A549 (cell line): ENCODE data around the gene TTC27. TPM values are rescaled to one million over a fixed set of nuclear protein-coding genes. Genes with fewer than 3 reads are reported as not detected.

Experiments
- ATAC-seq, 2 experiments: fragments of 200-7000 bp in 1 of 2; fragments of >200 bp in 1 of 2; cut with Nextera tagmentation in 1 of 2; cut with Tn5 transposase in 1 of 2; 3 replicates each; pipeline versions ENCODE4 v1.8.0 to v1.9.1; 2018 to 2020; ENCODE audit warnings: mild to moderate bottlenecking in 1 of 2, moderate library complexity in 1 of 2
- CTCF ChIA-PET: fragments of 300-600 bp; sonication (Branson Sonifier 250); formaldehyde crosslinking; extraction: SDS; loops from one replicate; lab custom pipeline; 2021; ENCODE audit warnings: antibody characterized with exemption, inconsistent platforms; lab: Yijun Ruan, JAX
- POLR2A ChIA-PET: fragments of 350-600 bp; formaldehyde crosslinking; extraction: SDS; loops from one replicate; lab custom pipeline; 2021; ENCODE audit warnings: antibody characterized with exemption, inconsistent platforms; lab: Yijun Ruan, JAX
- DNase-seq, 2 experiments: peaks; one replicate each; pipeline versions ENCODE4 v3.0.0 to v3.0.0-alpha.2; 2011 to 2016; ENCODE audit warnings: low read depth in 1 of 2, low spot score in 1 of 2
- FAIRE-seq: peaks from 2 replicates; lab custom pipeline; 2011; peaks lifted over from hg19 to GRCh38; lab: Jason Lieb, UNC
- H3K27ac ChIP-seq, 2 experiments: fragments of >200 bp; sonication (Bioruptor Twin); formaldehyde crosslinking; 3 replicates each; pipeline ENCODE4 v1.5.1; 2016 to 2017
- H3K4me1 ChIP-seq: fragments of >200 bp; sonication (Bioruptor Twin); formaldehyde crosslinking; 3 replicates; pipeline ENCODE4 v1.6.1; 2016
- H3K4me2 ChIP-seq: fragments of >200 bp; sonication (Bioruptor Twin); formaldehyde crosslinking; 3 replicates; pipeline ENCODE4 v1.6.1; 2016
- H3K4me3 ChIP-seq: fragments of >200 bp; sonication (Bioruptor Twin); formaldehyde crosslinking; 3 replicates; pipeline ENCODE4 v1.5.1; 2016
- H3K9me3 ChIP-seq: fragments of >200 bp; sonication (Bioruptor Twin); formaldehyde crosslinking; 3 replicates; pipeline ENCODE4 v1.6.1; 2016
- ATOH8 ChIP-seq: fragments of 250-450 bp; sonication (Bioruptor Pico); IDR thresholded peaks from 2 replicates; pipeline ENCODE4 v1.5.0; 2020; ENCODE audit warnings: low read depth, mild to moderate bottlenecking, moderate library complexity
- BHLHE40 ChIP-seq: IDR thresholded peaks from 2 replicates; pipeline ENCODE4 v1.6.1; 2012; ENCODE audit warnings: low read depth, low read length, inconsistent platforms
- CEBPB ChIP-seq, 2 experiments: fragments of >200 bp in 1 of 2; sonication (Bioruptor Twin) in 1 of 2; formaldehyde crosslinking in 1 of 2; IDR thresholded peaks; 2 replicates each; pipeline ENCODE4 v1.6.1; 2012 to 2016
- CHD4 ChIP-seq: fragments of 200-600 bp; sonication (generic); IDR thresholded peaks from 2 replicates; pipeline ENCODE4 v1.6.1; 2016; ENCODE audit warnings: antibody characterized with exemption, mild to moderate bottlenecking, borderline replicate concordance
- CTCF ChIP-seq: fragments of >200 bp; sonication (Bioruptor Twin); formaldehyde crosslinking; IDR thresholded peaks from 3 replicates; pipeline ENCODE4 v1.5.1; 2016
- ELK1 ChIP-seq: fragments of 150-350 bp; IDR thresholded peaks from 2 replicates; pipeline ENCODE4 v1.6.1; 2014; ENCODE audit warnings: low read depth, mild to moderate bottlenecking, low read length
- FOSB ChIP-seq: fragments of 250-450 bp; sonication (Bioruptor Pico); IDR thresholded peaks from 2 replicates; pipeline ENCODE4 v1.5.0; 2020; ENCODE audit warnings: mild to moderate bottlenecking, moderate library complexity
- FOXS1 ChIP-seq: fragments of 250-450 bp; sonication (Bioruptor Pico); IDR thresholded peaks from 2 replicates; pipeline ENCODE4 v1.5.0; 2020; ENCODE audit warnings: mild to moderate bottlenecking, moderate library complexity
- HOXA7 ChIP-seq: fragments of 250-450 bp; sonication (Bioruptor Pico); IDR thresholded peaks from 2 replicates; pipeline ENCODE4 v1.5.0; 2020; ENCODE audit warnings: mild to moderate bottlenecking, moderate library complexity
- JUN ChIP-seq, 2 experiments: fragments of >200 bp; sonication (Bioruptor Twin); formaldehyde crosslinking; IDR thresholded peaks; 2 replicates in 1 of 2; 3 replicates in 1 of 2; pipeline ENCODE4 v1.6.1; 2016 to 2017
- MAFK ChIP-seq: fragments of 450-650 bp; IDR thresholded peaks from 2 replicates; pipeline ENCODE4 v1.6.1; 2014; ENCODE audit not compliant: partially characterized antibody
- NFE2L2 ChIP-seq: fragments of 150-350 bp; conservative IDR thresholded peaks from 2 replicates; pipeline ENCODE4 v1.6.1; 2014; ENCODE audit warnings: low read length
- POLR2A ChIP-seq: IDR thresholded peaks from 2 replicates; pipeline ENCODE4 v1.6.1; 2012; ENCODE audit warnings: mild to moderate bottlenecking, low read length
- RAD21 ChIP-seq, 2 experiments: fragments of >200 bp in 1 of 2; sonication (Bioruptor Twin) in 1 of 2; formaldehyde crosslinking in 1 of 2; IDR thresholded peaks in 1 of 2; conservative IDR thresholded peaks in 1 of 2; 2 replicates in 1 of 2; 3 replicates in 1 of 2; pipeline ENCODE4 v1.6.1; 2012 to 2018; ENCODE audit warnings: inconsistent platforms in 1 of 2
- SMC3 ChIP-seq: fragments of >200 bp; sonication (Bioruptor Twin); formaldehyde crosslinking; IDR thresholded peaks from 3 replicates; pipeline ENCODE4 v1.6.1; 2018; ENCODE audit warnings: inconsistent platforms
- WGBS: methylation state at CpG from one replicate; pipeline ENCODE4 v1.1.6; 2017; ENCODE audit errors: missing lambda C conversion rate; 5-methylcytosine and 5-hydroxymethylcytosine counted together
- polyA plus RNA-seq, 4 experiments: library from polyadenylated mRNA; depleted of rRNA in 3 of 4; stranded (reverse); fragments of >200 nt; fragmentation: RNase III in 1 of 4; extraction: RNeasy Plus Mini Kit Qiagen cat#74134 plus additional on column Dnase treatment in 1 of 4; gene quantifications; 2 replicates in 3 of 4; 3 replicates in 1 of 4; pipeline ENCODE4 v1.2.3, GENCODE V29; 2011 to 2017

Gene TTC27
- polyA plus RNA-seq, 2 of the 4 experiments (the other 2 are of a cell fraction): 21.7 to 56.2 TPM

GRCh38 chr2:32732912-32733472 lies 105.1 kb downstream of the TTC27 start:
- no peak overlapping the region for H3K27ac ChIP-seq
- no peak overlapping the region for H3K4me3 ChIP-seq
- DNase-seq: no peak
- no peak for TF ChIP-seq CTCF
- no peak for TF ChIP-seq CEBPB (IDR thresholded peaks at IDR 0.05)
- no peak for TF ChIP-seq SMC3
- TF ChIP-seq CHD4: no peak
- TF ChIP-seq, all 56 proteins: peak for 0
- POLR2A ChIA-PET: no interaction called here
- CTCF ChIA-PET: interaction anchor here (0.5 kb wide), 1 partner anchor 100 kb away, joined by 5 read pairs; no protein-coding TSS in a partner anchor
- H3K9me3 ChIP-seq: no peaks in the 10 kb centered on the region
- H3K4me1 ChIP-seq: no peaks in the 10 kb centered on the region
- no peak overlapping the region for H3K4me2 ChIP-seq
- WGBS: 91% methylated on average over 2 of the region's 2 CpGs
- ATAC-seq (no peak), FAIRE-seq (no peak)

- H3K4me2 ChIP-seq: no peak overlapping the region
- no peaks in the 10 kb centered on the region for H3K4me1 ChIP-seq
- no peaks in the 10 kb centered on the region for H3K9me3 ChIP-seq
- no peak for TF ChIP-seq RAD21 (conservative IDR thresholded peaks at IDR 0.05 in 1 of 2, IDR thresholded peaks at IDR 0.05 in 1 of 2)
- no peak for TF ChIP-seq FOXS1 (CRISPR knock-in tag)
- TF ChIP-seq NFE2L2: no peak
- no peak for TF ChIP-seq CTCF
- TF ChIP-seq HOXA7 (CRISPR knock-in tag): no peak
- no peak for TF ChIP-seq JUN (IDR thresholded peaks at IDR 0.05)
- TF ChIP-seq ATOH8 (CRISPR knock-in tag): no peak
- no peak for TF ChIP-seq POLR2A
- TF ChIP-seq BHLHE40: no peak
- no peak overlapping the region for H3K27ac ChIP-seq
- ChIA-PET POLR2A (no interaction called here), CTCF (interaction anchor here (0.8 to 1.5 kb wide), 4 partner anchors 10 to 26 kb away, joined by 3 to 5 read pairs (median 3); no protein-coding TSS in a partner anchor)
- no peak for FAIRE-seq
- WGBS: 89% methylated on average over 1 of the region's 1 CpG
- no peak for DNase-seq
- ATAC-seq: no peak
- no peak overlapping the region for H3K4me3 ChIP-seq
Observed at GRCh38 chr2:32735348-32735747, 107.5 kb downstream of the TTC27 start.

- TF ChIP-seq FOSB: no peak
- WGBS: 85% methylated on average over 2 of the region's 2 CpGs
- FAIRE-seq: no peak
- Histone ChIP-seq H3K27ac (no peak overlapping the region), H3K9me3 (no peaks in the 10 kb centered on the region), H3K4me2 (no peak overlapping the region), H3K4me1 (peaks cover 6% of the 10 kb centered on the region; the same call in 1 of the 3 replicates), H3K4me3 (no peak overlapping the region)
- no peak for ATAC-seq
- ChIA-PET POLR2A (no interaction called here), CTCF (no interaction called here)
- DNase-seq: no peak
Observed at GRCh38 chr2:32738939-32739338, 111.1 kb downstream of the TTC27 start.

GRCh38 chr2:32739664-32740063 lies 111.8 kb downstream of the TTC27 start:
- ChIA-PET POLR2A (no interaction called here), CTCF (interaction anchor here (1.2 kb wide), 1 partner anchor 17 kb away, joined by 3 read pairs; no protein-coding TSS in a partner anchor)
- Histone ChIP-seq H3K4me1 (peaks cover 7% of the 10 kb centered on the region; the same call in 1 of the 3 replicates), H3K4me3 (no peak overlapping the region), H3K27ac (no peak overlapping the region), H3K4me2 (no peak overlapping the region), H3K9me3 (no peaks in the 10 kb centered on the region)
- TF ChIP-seq MAFK (peak; percentile 84), ELK1 (no peak)
- ATAC-seq (no peak), DNase-seq (no peak), FAIRE-seq (no peak)
- WGBS: 92% methylated on average over 2 of the region's 2 CpGs
